IMR-90 (cell line): Measurements from ENCODE around the gene ASB14.

Source experiments
- CEBPB ChIP-seq: IDR thresholded peaks from 2 replicates; pipeline ENCODE4 v1.6.1; 2012; ENCODE audit warnings: low read depth, low read length, improper control_type of control experiment
- MAFK ChIP-seq: IDR thresholded peaks from 2 replicates; pipeline ENCODE4 v1.6.1; 2012; ENCODE audit warnings: low read depth, low read length, improper control_type of control experiment
- POLR2A ChIP-seq: IDR thresholded peaks from 2 replicates; pipeline ENCODE4 v1.6.1; 2012; ENCODE audit warnings: mild to moderate bottlenecking, low read depth, low read length
- RCOR1 ChIP-seq: IDR thresholded peaks from 2 replicates; pipeline ENCODE4 v1.6.1; 2012; ENCODE audit warnings: mild to moderate bottlenecking, low read length, improper control_type of control experiment; ENCODE audit not compliant: insufficient replicate concordance
- RFX5 ChIP-seq: IDR thresholded peaks from 2 replicates; pipeline ENCODE4 v1.8.0; 2012; ENCODE audit warnings: low read depth, mild to moderate bottlenecking, low read length, moderate library complexity
- SMC3 ChIP-seq: fragments of 150-350 bp; IDR thresholded peaks from 2 replicates; pipeline ENCODE4 v1.6.1; 2016; ENCODE audit warnings: low read depth, mild to moderate bottlenecking, antibody characterized with exemption, low read length, moderate library complexity
- TF ChIP-seq, protein P1 (sequence below): fragments of 150-350 bp; IDR thresholded peaks from 2 replicates; pipeline ENCODE4 v1.6.1; 2017; ENCODE audit warnings: mild to moderate bottlenecking, antibody characterized with exemption, low read length, low read depth
- TF ChIP-seq, protein P2 (sequence below): conservative IDR thresholded peaks from 2 replicates; pipeline ENCODE4 v1.5.1; 2012; ENCODE audit warnings: mild to moderate bottlenecking, low read depth, low read length, improper control_type of control experiment

- TF ChIP-seq POLR2A (no peak), RCOR1 (no peak), SMC3 (no peak), MAFK (no peak), CEBPB (no peak), RFX5 (no peak)
- TF ChIP-seq, protein P1, sequence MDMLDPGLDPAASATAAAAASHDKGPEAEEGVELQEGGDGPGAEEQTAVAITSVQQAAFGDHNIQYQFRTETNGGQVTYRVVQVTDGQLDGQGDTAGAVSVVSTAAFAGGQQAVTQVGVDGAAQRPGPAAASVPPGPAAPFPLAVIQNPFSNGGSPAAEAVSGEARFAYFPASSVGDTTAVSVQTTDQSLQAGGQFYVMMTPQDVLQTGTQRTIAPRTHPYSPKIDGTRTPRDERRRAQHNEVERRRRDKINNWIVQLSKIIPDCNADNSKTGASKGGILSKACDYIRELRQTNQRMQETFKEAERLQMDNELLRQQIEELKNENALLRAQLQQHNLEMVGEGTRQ = no peak
- TF ChIP-seq, protein P2, sequence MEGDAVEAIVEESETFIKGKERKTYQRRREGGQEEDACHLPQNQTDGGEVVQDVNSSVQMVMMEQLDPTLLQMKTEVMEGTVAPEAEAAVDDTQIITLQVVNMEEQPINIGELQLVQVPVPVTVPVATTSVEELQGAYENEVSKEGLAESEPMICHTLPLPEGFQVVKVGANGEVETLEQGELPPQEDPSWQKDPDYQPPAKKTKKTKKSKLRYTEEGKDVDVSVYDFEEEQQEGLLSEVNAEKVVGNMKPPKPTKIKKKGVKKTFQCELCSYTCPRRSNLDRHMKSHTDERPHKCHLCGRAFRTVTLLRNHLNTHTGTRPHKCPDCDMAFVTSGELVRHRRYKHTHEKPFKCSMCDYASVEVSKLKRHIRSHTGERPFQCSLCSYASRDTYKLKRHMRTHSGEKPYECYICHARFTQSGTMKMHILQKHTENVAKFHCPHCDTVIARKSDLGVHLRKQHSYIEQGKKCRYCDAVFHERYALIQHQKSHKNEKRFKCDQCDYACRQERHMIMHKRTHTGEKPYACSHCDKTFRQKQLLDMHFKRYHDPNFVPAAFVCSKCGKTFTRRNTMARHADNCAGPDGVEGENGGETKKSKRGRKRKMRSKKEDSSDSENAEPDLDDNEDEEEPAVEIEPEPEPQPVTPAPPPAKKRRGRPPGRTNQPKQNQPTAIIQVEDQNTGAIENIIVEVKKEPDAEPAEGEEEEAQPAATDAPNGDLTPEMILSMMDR = no peak
Observed at GRCh38 chr3:57244946-57245345, 47.5 kb downstream of the ASB14 start.
